ENCODE results near the gene NHSL2. TPM values are rescaled to one million over a fixed set of nuclear protein-coding genes. Genes with fewer than 3 reads are reported as not detected.

Gene NHSL2
- total RNA-seq, 2 experiments from 2014 or later = not detected

DNA sequence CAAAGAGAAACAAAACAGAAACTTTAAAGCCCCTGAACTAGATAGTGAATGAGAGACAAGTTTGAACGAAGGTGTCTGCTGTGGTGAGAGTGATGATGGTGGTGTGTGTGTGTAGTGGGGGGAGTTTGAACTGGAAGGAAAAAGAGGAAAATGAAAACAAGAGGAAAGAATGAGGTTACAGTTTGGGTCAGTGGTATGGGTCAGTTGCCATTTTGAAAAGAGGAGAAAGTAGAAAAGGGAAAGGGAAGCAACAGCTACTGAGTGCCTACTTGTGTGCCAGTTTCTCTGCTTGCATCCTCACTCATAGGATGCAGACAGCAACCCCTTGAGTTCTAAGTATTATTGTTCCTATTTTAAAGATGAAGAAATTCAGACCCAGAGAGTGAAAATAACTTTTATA lies 26.0 kb downstream of the NHSL2 start:
- ChIA-PET CTCF (ENCODE audit: unreplicated experiment) (no interaction called here), POLR2A (no interaction called here)
- Histone ChIP-seq H3K4me3 (ENCODE audit: low read depth, low read length, poor library complexity, severe bottlenecking) (no peak overlapping the region), H3K4me2 (ENCODE audit: low read length) (no peak overlapping the region), H3K9me3 (ENCODE audit: low read length) (no peaks in the 10 kb centered on the region), H4K20me1 (ENCODE audit: insufficient read depth, low read length) (no peaks in the 10 kb centered on the region), H3K36me3 (ENCODE audit: insufficient read depth, low read length) (no peaks in the 10 kb centered on the region), H2AFZ (ENCODE audit: low read length) (no peak overlapping the region), H3K4me1 (ENCODE audit: insufficient read depth, low read length, poor library complexity, severe bottlenecking) (no peaks in the 10 kb centered on the region), H3K79me2 (ENCODE audit: insufficient read depth, low read depth, low read length) (no peaks in the 10 kb centered on the region), H3K9me2 (ENCODE audit: insufficient read depth, low read length) (no peaks in the 10 kb centered on the region), H3K27ac (ENCODE audit: low read depth, low read length, poor library complexity, severe bottlenecking) (no peak overlapping the region)
- DNase-seq (ENCODE audit: low spot score) = no peak
- TF ChIP-seq EZH2phosphoT487 (IDR thresholded peaks at IDR 0.05; ENCODE audit: borderline replicate concordance, low read depth, low read length) = no peak
- TF ChIP-seq, protein P1, sequence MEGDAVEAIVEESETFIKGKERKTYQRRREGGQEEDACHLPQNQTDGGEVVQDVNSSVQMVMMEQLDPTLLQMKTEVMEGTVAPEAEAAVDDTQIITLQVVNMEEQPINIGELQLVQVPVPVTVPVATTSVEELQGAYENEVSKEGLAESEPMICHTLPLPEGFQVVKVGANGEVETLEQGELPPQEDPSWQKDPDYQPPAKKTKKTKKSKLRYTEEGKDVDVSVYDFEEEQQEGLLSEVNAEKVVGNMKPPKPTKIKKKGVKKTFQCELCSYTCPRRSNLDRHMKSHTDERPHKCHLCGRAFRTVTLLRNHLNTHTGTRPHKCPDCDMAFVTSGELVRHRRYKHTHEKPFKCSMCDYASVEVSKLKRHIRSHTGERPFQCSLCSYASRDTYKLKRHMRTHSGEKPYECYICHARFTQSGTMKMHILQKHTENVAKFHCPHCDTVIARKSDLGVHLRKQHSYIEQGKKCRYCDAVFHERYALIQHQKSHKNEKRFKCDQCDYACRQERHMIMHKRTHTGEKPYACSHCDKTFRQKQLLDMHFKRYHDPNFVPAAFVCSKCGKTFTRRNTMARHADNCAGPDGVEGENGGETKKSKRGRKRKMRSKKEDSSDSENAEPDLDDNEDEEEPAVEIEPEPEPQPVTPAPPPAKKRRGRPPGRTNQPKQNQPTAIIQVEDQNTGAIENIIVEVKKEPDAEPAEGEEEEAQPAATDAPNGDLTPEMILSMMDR (conservative IDR thresholded peaks at IDR 0.05; ENCODE audit: low read length) = no peak
- BruUV-seq (replicated peaks) = no TSS peak
- intact Hi-C loops (cut with micrococcal nuclease; ENCODE audit: unreplicated experiment) = no loop called here

DNA sequence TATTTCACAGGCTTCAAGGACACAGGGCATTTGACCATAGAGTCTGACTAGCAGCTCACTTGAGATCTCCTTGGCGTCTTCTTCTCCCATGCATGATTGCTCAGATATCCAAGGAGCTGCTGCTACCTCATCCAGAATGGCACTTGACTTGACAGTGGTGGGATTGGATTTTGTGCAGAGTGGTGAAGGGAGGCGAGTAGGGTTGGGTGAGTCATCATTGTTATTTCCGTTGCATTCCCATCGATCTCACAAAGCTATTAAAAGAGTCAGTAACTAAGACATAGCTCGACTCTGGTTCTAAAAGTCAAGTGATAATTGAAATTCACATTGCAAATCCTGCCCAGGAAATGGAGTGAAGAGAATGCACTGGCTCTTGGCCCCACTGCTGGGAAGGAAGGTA lies 27.7 kb downstream of the NHSL2 start:
- no TSS peak for BruUV-seq (replicated peaks)
- H3K36me3 ChIP-seq (ENCODE audit: insufficient read depth, low read length) = no peaks in the 10 kb centered on the region
- H3K9me2 ChIP-seq (ENCODE audit: insufficient read depth, low read length) = no peaks in the 10 kb centered on the region
- H3K27ac ChIP-seq (ENCODE audit: low read depth, low read length, poor library complexity, severe bottlenecking) = no peak overlapping the region
- TF ChIP-seq, protein P1 (conservative IDR thresholded peaks at IDR 0.05; ENCODE audit: low read length) = no peak
- TF ChIP-seq EZH2phosphoT487 (IDR thresholded peaks at IDR 0.05; ENCODE audit: borderline replicate concordance, low read depth, low read length) = no peak
- H3K4me1 ChIP-seq (ENCODE audit: insufficient read depth, low read length, poor library complexity, severe bottlenecking) = no peaks in the 10 kb centered on the region
- no peak overlapping the region for H2AFZ ChIP-seq (ENCODE audit: low read length)
- ChIA-PET CTCF (ENCODE audit: unreplicated experiment) (no interaction called here), POLR2A (no interaction called here)
- no peaks in the 10 kb centered on the region for H3K9me3 ChIP-seq (ENCODE audit: low read length)
- H3K4me2 ChIP-seq (ENCODE audit: low read length) = no peak overlapping the region
- DNase-seq (ENCODE audit: low spot score) = no peak
- intact Hi-C loops (cut with micrococcal nuclease; ENCODE audit: unreplicated experiment) = no loop called here
- H4K20me1 ChIP-seq (ENCODE audit: insufficient read depth, low read length) = no peaks in the 10 kb centered on the region
- H3K79me2 ChIP-seq (ENCODE audit: insufficient read depth, low read depth, low read length) = no peaks in the 10 kb centered on the region
- H3K4me3 ChIP-seq (ENCODE audit: low read depth, low read length, poor library complexity, severe bottlenecking) = no peak overlapping the region

DNA sequence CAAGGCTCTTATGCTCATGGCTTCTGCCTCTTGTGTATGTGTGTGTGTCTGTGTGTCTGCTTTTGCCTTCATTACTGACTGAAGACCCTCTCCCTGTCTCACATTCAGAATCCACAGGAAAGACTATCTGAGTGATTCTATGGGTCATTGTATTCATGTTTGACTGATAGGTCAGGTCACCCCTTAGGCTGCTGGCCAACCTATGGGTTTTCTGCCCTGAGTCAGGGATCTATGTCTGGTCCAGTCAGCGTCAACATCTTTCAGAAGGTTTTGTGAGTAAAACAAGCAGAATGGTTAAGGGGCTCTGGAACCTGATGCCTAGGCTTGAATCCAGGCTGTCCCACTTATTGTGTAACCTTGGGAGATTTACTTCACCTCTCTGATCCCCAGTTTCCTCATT lies 30.5 kb downstream of the NHSL2 start:
- CTCF ChIA-PET (ENCODE audit: unreplicated experiment) = no interaction called here
- Histone ChIP-seq H3K9me2 (ENCODE audit: insufficient read depth, low read length) (no peaks in the 10 kb centered on the region), H3K9me3 (ENCODE audit: low read length) (no peaks in the 10 kb centered on the region)

More for the DNA sequence above, 30.5 kb downstream of the NHSL2 start:
- H3K4me2 ChIP-seq (ENCODE audit: low read length) = no peak overlapping the region
- TF ChIP-seq, protein P1 (conservative IDR thresholded peaks at IDR 0.05; ENCODE audit: low read length) = no peak
- no peak for TF ChIP-seq EZH2phosphoT487 (IDR thresholded peaks at IDR 0.05; ENCODE audit: borderline replicate concordance, low read depth, low read length)
- H3K27ac ChIP-seq (ENCODE audit: low read depth, low read length, poor library complexity, severe bottlenecking) = no peak overlapping the region
- H3K79me2 ChIP-seq (ENCODE audit: insufficient read depth, low read depth, low read length) = no peaks in the 10 kb centered on the region
- DNase-seq (ENCODE audit: low spot score) = no peak
- no peak overlapping the region for H2AFZ ChIP-seq (ENCODE audit: low read length)
- POLR2A ChIA-PET = no interaction called here
- intact Hi-C loops (cut with micrococcal nuclease; ENCODE audit: unreplicated experiment) = no loop called here
- no peak overlapping the region for H3K4me3 ChIP-seq (ENCODE audit: low read depth, low read length, poor library complexity, severe bottlenecking)
- H3K36me3 ChIP-seq (ENCODE audit: insufficient read depth, low read length) = no peaks in the 10 kb centered on the region
- H3K4me1 ChIP-seq (ENCODE audit: insufficient read depth, low read length, poor library complexity, severe bottlenecking) = no peaks in the 10 kb centered on the region
- H4K20me1 ChIP-seq (ENCODE audit: insufficient read depth, low read length) = no peaks in the 10 kb centered on the region
- no TSS peak for BruUV-seq (replicated peaks)
